Neural progenitor cell (in vitro differentiated cells): ENCODE measurements around the gene ADCY1. TPM values are rescaled to one million over a fixed set of nuclear protein-coding genes. Genes with fewer than 3 reads are reported as not detected.
"Not testable (repeated sequence)": the region's sequence is repeated elsewhere in the genome, so short reads cannot be mapped to it uniquely, and the experiment has no call there.

Experiments used
- DNase-seq: peaks from one replicate; pipeline ENCODE4 v3.0.0-alpha.2; 2016; ENCODE audit warnings: low spot score
- H2AFZ ChIP-seq: fragments of 200-600 bp; sonication (generic); replicated peaks from 2 replicates; pipeline ENCODE4 v1.6.1; 2016; ENCODE audit warnings: antibody characterized with exemption
- H3F3A ChIP-seq: fragments of 200-600 bp; sonication (generic); 2 replicates; pipeline ENCODE4 v1.6.1; 2016; ENCODE audit warnings: antibody characterized with exemption, low read depth
- H3K27ac ChIP-seq: fragments of 200-600 bp; sonication (generic); 2 replicates; pipeline ENCODE4 v1.5.1; 2016; ENCODE audit warnings: mild to moderate bottlenecking
- H3K27me3 ChIP-seq: fragments of 200-600 bp; sonication (generic); 2 replicates; pipeline ENCODE4 v1.6.1; 2016; ENCODE audit warnings: mild to moderate bottlenecking, moderate library complexity
- H3K36me3 ChIP-seq: fragments of 200-600 bp; sonication (generic); 2 replicates; pipeline ENCODE4 v1.5.1; 2016
- H3K4me1 ChIP-seq: fragments of 200-600 bp; sonication (generic); 2 replicates; pipeline ENCODE4 v1.6.1; 2016; ENCODE audit warnings: mixed run types
- H3K4me2 ChIP-seq: fragments of 200-600 bp; sonication (generic); 2 replicates; pipeline ENCODE4 v1.6.1; 2016
- H3K4me3 ChIP-seq: fragments of 200-600 bp; sonication (generic); 2 replicates; pipeline ENCODE4 v1.5.1; 2016
- H3K79me2 ChIP-seq: fragments of 200-600 bp; sonication (generic); 2 replicates; pipeline ENCODE4 v1.6.1; 2016; ENCODE audit warnings: low read depth
- H3K9ac ChIP-seq: fragments of 200-600 bp; sonication (generic); 2 replicates; pipeline ENCODE4 v1.6.1; 2016
- H3K9me3 ChIP-seq: fragments of 200-600 bp; sonication (generic); 2 replicates; pipeline ENCODE4 v1.5.1; 2016; ENCODE audit warnings: low read depth
- H4K20me1 ChIP-seq: fragments of 200-600 bp; sonication (generic); 2 replicates; pipeline ENCODE4 v1.6.1; 2016; ENCODE audit warnings: low read depth
- H3K27ac Mint-ChIP-seq: 3 replicates; pipeline ENCODE4 v1.8.0; 2021; ENCODE audit warnings: mixed read lengths
- H3K27me3 Mint-ChIP-seq: 2 replicates; pipeline ENCODE4 v1.8.0; 2022; ENCODE audit warnings: low read depth, mild to moderate bottlenecking, inconsistent platforms, moderate library complexity, mixed read lengths; ENCODE audit not compliant: insufficient read depth
- H3K36me3 Mint-ChIP-seq: 3 replicates; pipeline ENCODE4 v1.8.0; 2021; ENCODE audit warnings: mixed read lengths
- H3K4me1 Mint-ChIP-seq: 3 replicates; pipeline ENCODE4 v1.8.0; 2021; ENCODE audit warnings: mixed read lengths
- H3K4me3 Mint-ChIP-seq: 3 replicates; pipeline ENCODE4 v1.8.0; 2021; ENCODE audit warnings: mild to moderate bottlenecking, moderate library complexity, mixed read lengths
- H3K9me3 Mint-ChIP-seq: 3 replicates; pipeline ENCODE4 v1.8.0; 2020; ENCODE audit warnings: mixed read lengths
- small RNA-seq: library from RNA; depleted of rRNA; stranded (forward); fragments of <200 nt; gene quantifications from one replicate; pipeline ENCODE3, GENCODE V24; 2015
- total RNA-seq: library from RNA; depleted of rRNA; stranded (reverse); fragments of >200 nt; gene quantifications from 2 replicates; pipeline ENCODE4 v1.2.3, GENCODE V29; 2015; ENCODE audit warnings: low replicate concordance
- TF ChIP-seq, protein P1 (sequence below): fragments of 200-600 bp; sonication (generic); IDR thresholded peaks from 2 replicates; pipeline ENCODE4 v1.5.1; 2017; ENCODE audit warnings: antibody characterized with exemption, mild to moderate bottlenecking

ADCY1 gene
- total RNA-seq, 1 donor from 2014 or later: 7.4 TPM

- peak overlapping the region; percentile 87 for H3K4me2 ChIP-seq
- H3K27ac Mint-ChIP-seq: peak overlapping the region; percentile 92
- peak overlapping the region; percentile 93 for H3K4me3 Mint-ChIP-seq
- not testable (repeated sequence) for H3K27me3 Mint-ChIP-seq, H3F3A ChIP-seq, H3K9me3 Mint-ChIP-seq, H3K4me1 ChIP-seq, H3K36me3 ChIP-seq, H3K36me3 Mint-ChIP-seq, H4K20me1 ChIP-seq, H3K27me3 ChIP-seq, H3K9me3 ChIP-seq, H3K4me1 Mint-ChIP-seq
- peak overlapping the region; percentile 99 for H3K4me3 ChIP-seq
- H3K9ac ChIP-seq: peak overlapping the region; percentile 94
- peak overlapping the region; percentile 93 for H3K27ac ChIP-seq
- peaks cover 26% of the 10 kb centered on the region for H3K79me2 ChIP-seq
- DNase-seq: peak; percentile 99
- peak overlapping the region; percentile 84 for H2AFZ ChIP-seq
- TF ChIP-seq, protein P1, sequence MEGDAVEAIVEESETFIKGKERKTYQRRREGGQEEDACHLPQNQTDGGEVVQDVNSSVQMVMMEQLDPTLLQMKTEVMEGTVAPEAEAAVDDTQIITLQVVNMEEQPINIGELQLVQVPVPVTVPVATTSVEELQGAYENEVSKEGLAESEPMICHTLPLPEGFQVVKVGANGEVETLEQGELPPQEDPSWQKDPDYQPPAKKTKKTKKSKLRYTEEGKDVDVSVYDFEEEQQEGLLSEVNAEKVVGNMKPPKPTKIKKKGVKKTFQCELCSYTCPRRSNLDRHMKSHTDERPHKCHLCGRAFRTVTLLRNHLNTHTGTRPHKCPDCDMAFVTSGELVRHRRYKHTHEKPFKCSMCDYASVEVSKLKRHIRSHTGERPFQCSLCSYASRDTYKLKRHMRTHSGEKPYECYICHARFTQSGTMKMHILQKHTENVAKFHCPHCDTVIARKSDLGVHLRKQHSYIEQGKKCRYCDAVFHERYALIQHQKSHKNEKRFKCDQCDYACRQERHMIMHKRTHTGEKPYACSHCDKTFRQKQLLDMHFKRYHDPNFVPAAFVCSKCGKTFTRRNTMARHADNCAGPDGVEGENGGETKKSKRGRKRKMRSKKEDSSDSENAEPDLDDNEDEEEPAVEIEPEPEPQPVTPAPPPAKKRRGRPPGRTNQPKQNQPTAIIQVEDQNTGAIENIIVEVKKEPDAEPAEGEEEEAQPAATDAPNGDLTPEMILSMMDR: peak; percentile 25
These were observed 194.6 kb downstream of the ADCY1 start for GRCh38 chr7:45768516-45769394.

DNA sequence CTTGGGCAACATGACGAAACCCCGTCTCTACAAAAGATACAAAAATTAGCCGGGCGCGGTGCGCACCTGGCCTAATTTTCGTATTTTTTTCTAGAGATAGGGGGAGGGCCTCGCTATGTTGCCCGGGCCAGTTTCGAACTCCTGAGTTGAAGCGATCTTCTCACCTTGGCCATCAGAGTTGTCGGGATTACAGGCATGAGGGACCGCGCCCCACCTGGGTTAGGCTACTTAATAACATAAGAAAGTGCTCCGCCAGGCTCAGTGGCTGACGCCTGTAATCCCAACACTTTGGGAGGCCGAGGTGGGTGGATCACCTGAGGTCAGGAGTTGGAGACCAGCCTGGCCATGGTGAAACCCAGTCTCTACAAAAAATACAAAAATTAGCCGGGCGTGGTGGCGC, 195.5 kb downstream of the ADCY1 start:
- H3K36me3 ChIP-seq, H3F3A ChIP-seq, H3K4me1 ChIP-seq, H3K9me3 Mint-ChIP-seq, DNase-seq, H3K27ac ChIP-seq, H3K27me3 ChIP-seq, H3K36me3 Mint-ChIP-seq, H3K9me3 ChIP-seq, H3K9ac ChIP-seq, H3K4me1 Mint-ChIP-seq, H4K20me1 ChIP-seq, H3K27me3 Mint-ChIP-seq, H3K27ac Mint-ChIP-seq: not testable (repeated sequence)
- H3K79me2 ChIP-seq: peaks cover 22% of the 10 kb centered on the region
- peak overlapping the region; percentile 84 for H2AFZ ChIP-seq
- H3K4me2 ChIP-seq: peak overlapping the region; percentile 87
- H3K4me3 ChIP-seq: peak overlapping the region; percentile 99
- H3K4me3 Mint-ChIP-seq: peak overlapping the region; percentile 93

Small RNAs within 50 kb of the gene (small RNA-seq; reads per million reads assigned to genes)
- gene AC073325.2: not detected
